Natural killer cell (primary cell): ENCODE measurements around the gene SF3A1. TPM values are rescaled to one million over a fixed set of nuclear protein-coding genes. Genes with fewer than 3 reads are reported as not detected.
A peak's percentile ranks its signal among the peaks of the same experiment; 100 is the strongest.

Source experiments
- ATAC-seq, 3 donors: fragments of 150-1000 bp in 2 of 3; fragments of 200-7000 bp in 1 of 3; cut with Tn5 transposase; 1 replicate in 1 of 3; 2 replicates in 2 of 3; pipeline ENCODE4 v1.10.0; 2021; ENCODE audit warnings: mild to moderate bottlenecking in 2 of 3, moderate library complexity in 2 of 3
- DNase-seq, 2 donors: peaks; one replicate each; pipeline versions ENCODE4 v3.0.0 to v3.0.0-alpha.2; 2013 to 2021; ENCODE audit warnings: mixed read lengths in 1 of 2
- H3K27ac ChIP-seq: one replicate; pipeline ENCODE4 v1.5.1; 2013; ENCODE audit warnings: mild to moderate bottlenecking, low read length
- H3K27me3 ChIP-seq: one replicate; pipeline ENCODE4 v1.6.1; 2013; ENCODE audit warnings: low read length; ENCODE audit not compliant: control insufficient read depth, insufficient read depth
- H3K36me3 ChIP-seq: one replicate; pipeline ENCODE4 v1.6.1; 2013; ENCODE audit warnings: low read length; ENCODE audit not compliant: control insufficient read depth, insufficient read depth
- H3K4me1 ChIP-seq: one replicate; pipeline ENCODE4 v1.6.1; 2013; ENCODE audit warnings: low read length; ENCODE audit not compliant: control insufficient read depth, insufficient read depth
- H3K4me3 ChIP-seq: one replicate; pipeline ENCODE4 v1.5.1; 2013; ENCODE audit warnings: low read length
- H3K9me3 ChIP-seq: one replicate; pipeline ENCODE4 v1.6.1; 2013; ENCODE audit warnings: low read length; ENCODE audit not compliant: control insufficient read depth, insufficient read depth
- H3K27ac Mint-ChIP-seq, 2 donors: one replicate each; pipeline ENCODE4 v1.8.0; 2022; ENCODE audit warnings: mild to moderate bottlenecking in 2 of 2, mixed read lengths in 2 of 2, moderate library complexity in 1 of 2
- H3K27me3 Mint-ChIP-seq, 2 donors: one replicate each; pipeline ENCODE4 v1.8.0; 2022; ENCODE audit warnings: low read depth in 2 of 2, mixed read lengths in 2 of 2
- H3K36me3 Mint-ChIP-seq: one replicate; pipeline ENCODE4 v1.8.0; 2022; ENCODE audit warnings: mixed read lengths
- H3K4me1 Mint-ChIP-seq, 2 donors: one replicate each; pipeline ENCODE4 v1.8.0; 2022; ENCODE audit warnings: mixed read lengths in 2 of 2
- H3K4me3 Mint-ChIP-seq: one replicate; pipeline ENCODE4 v1.8.0; 2022; ENCODE audit warnings: mild to moderate bottlenecking, moderate library complexity, mixed read lengths
- H3K9me3 Mint-ChIP-seq, 2 donors: one replicate each; pipeline ENCODE4 v1.8.0; 2022; ENCODE audit warnings: mixed read lengths in 2 of 2
- WGBS: methylation state at CpG from one replicate; pipeline ENCODE4 v1.1.7; 2013; ENCODE audit warnings: missing lambda C conversion rate; ENCODE audit not compliant: insufficient coverage; 5-methylcytosine and 5-hydroxymethylcytosine counted together
- intact Hi-C: fragments of 100-400 bp; cut with micrococcal nuclease; formaldehyde crosslinking; loops from one replicate; pipeline ENCODE4 v1.14.2; 2022
- total RNA-seq, 4 donors: library from RNA; stranded (reverse); fragments of 120-200 nt in 1 of 4; gene quantifications; one replicate each; pipeline versions ENCODE4 v1.2.3 to v1.2.4, GENCODE V29; 2013 to 2022
- TF ChIP-seq, protein P1 (sequence below): fragments of 200-600 bp; IDR thresholded peaks from one replicate; pipeline ENCODE4 v1.8.0; 2022; ENCODE audit warnings: antibody characterized with exemption

Gene SF3A1
- total RNA-seq, 3 donors from 2014 or later (not counting 1 experiment from before 2014, with no cell fraction given): 309 to 340 (median 319) TPM

DNA sequence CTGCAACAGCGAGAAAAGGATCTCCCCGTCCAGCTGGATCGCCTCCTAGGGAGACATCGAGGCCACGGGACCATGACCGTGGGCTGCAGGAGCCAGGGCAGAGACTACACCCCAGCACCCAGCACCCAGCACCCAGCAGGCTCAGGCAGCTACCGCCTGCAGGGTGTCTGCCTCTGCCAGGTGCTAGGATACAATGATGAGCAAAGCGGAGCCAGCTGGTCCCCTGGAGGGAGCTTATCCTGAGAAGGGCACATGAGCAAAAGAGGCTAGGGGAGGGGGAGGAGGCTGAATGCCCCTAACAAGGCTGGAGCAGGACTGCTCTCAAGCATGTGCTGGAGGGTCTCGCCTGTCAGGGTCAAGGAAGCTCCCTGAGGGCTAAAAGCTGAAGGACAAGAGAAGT lies 62.6 kb downstream of the SF3A1 start:
- Mint-ChIP-seq H3K9me3 (no peaks in the 10 kb centered on the region), H3K4me3 (no peak overlapping the region), H3K27ac (no peak overlapping the region), H3K36me3 (no peaks in the 10 kb centered on the region), H3K4me1 (peaks cover 9 to 21% of the 10 kb centered on the region in 2 donors), H3K27me3 (no peaks in the 10 kb centered on the region)
- no peak for ATAC-seq
- Histone ChIP-seq H3K27ac (no peak overlapping the region), H3K9me3 (no peaks in the 10 kb centered on the region), H3K27me3 (no peaks in the 10 kb centered on the region), H3K4me1 (peaks cover 18% of the 10 kb centered on the region), H3K4me3 (no peak overlapping the region), H3K36me3 (peaks cover 66% of the 10 kb centered on the region)
- TF ChIP-seq, protein P1, sequence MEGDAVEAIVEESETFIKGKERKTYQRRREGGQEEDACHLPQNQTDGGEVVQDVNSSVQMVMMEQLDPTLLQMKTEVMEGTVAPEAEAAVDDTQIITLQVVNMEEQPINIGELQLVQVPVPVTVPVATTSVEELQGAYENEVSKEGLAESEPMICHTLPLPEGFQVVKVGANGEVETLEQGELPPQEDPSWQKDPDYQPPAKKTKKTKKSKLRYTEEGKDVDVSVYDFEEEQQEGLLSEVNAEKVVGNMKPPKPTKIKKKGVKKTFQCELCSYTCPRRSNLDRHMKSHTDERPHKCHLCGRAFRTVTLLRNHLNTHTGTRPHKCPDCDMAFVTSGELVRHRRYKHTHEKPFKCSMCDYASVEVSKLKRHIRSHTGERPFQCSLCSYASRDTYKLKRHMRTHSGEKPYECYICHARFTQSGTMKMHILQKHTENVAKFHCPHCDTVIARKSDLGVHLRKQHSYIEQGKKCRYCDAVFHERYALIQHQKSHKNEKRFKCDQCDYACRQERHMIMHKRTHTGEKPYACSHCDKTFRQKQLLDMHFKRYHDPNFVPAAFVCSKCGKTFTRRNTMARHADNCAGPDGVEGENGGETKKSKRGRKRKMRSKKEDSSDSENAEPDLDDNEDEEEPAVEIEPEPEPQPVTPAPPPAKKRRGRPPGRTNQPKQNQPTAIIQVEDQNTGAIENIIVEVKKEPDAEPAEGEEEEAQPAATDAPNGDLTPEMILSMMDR: no peak
- intact Hi-C loops: no loop called here
- no peak for DNase-seq
- 95% methylated on average over 9 of the region's 9 CpGs for WGBS

DNA sequence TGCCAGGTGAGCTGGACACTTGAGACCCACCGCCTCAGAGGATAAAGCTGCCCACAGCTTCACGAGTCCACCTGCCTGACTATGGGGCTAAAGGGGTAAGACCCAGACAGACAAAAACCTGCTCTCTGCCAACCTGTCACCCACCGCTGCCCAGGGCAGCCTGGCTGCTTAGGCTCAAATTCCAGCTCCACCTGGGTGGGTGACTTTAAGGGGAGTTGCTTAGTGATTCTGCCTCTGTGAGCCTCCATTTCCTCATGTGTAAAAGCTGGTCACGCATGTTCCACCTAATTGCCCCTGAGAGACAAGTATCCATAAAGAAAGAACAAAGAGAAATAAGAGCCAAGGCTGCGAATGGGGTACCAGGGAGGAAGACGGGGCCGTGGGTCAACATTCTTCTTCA lies 63.7 kb downstream of the SF3A1 start:
- no peaks in the 10 kb centered on the region for H3K36me3 Mint-ChIP-seq
- peaks cover 14 to 28% of the 10 kb centered on the region in 2 donors for H3K4me1 Mint-ChIP-seq
- no peaks in the 10 kb centered on the region for H3K27me3 Mint-ChIP-seq
- H3K9me3 Mint-ChIP-seq: no peaks in the 10 kb centered on the region
- Histone ChIP-seq H3K4me1 (peaks cover 28% of the 10 kb centered on the region), H3K27me3 (no peaks in the 10 kb centered on the region), H3K9me3 (no peaks in the 10 kb centered on the region), H3K27ac (no peak overlapping the region), H3K4me3 (no peak overlapping the region), H3K36me3 (peaks cover 56% of the 10 kb centered on the region)
- no peak for ATAC-seq
- no peak for DNase-seq
- H3K4me3 Mint-ChIP-seq: no peak overlapping the region
- TF ChIP-seq, protein P1: no peak
- no peak overlapping the region for H3K27ac Mint-ChIP-seq
- intact Hi-C loops: no loop called here
- 97% methylated on average over 7 of the region's 7 CpGs for WGBS

DNA sequence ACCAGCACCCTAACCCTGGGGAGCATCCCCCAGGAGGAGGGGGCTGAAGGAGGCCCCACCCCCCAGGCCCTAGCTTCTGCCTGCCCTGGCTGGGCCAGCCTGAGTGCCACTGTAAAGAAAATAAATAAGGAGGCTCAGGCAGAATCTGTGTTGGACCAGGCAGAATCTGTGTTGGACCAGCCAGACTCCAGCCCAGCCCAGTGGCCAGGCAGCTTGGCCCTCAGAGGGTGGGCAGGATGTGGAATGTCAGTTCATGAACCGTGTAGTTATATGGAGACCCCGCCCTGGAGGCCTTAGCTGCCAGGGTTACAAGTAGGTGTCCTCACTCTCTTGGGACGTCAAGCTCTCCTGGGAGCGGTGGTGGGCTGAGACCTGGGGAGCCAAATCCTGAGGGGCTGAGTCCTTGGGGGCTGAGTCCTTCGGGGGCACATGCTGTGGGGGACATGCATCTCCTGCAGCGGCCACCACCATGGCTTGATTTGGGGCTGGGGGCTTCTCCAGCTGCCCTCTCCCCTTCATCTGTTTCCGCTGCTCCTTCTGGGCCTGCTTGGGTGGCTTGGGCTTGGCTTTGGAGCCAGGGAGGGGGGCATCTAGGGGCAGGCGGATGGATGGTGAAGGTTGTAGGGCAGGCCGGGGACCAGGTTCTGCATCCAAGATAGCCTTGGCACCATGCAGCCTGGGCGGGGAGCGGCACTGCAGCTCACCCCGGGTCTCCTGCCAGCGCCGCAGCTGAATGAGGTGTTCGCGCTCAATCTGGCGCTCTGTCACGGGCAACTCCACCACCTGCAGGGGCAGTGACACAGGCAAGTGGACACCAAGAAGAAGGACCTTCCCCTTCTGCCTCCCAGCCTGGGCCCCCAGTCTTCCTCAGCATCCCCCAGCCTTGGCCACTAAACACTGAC lies 64.4 kb downstream of the SF3A1 start:
- TF ChIP-seq, protein P1: no peak
- H3K27me3 Mint-ChIP-seq: no peaks in the 10 kb centered on the region
- Histone ChIP-seq H3K4me3 (no peak overlapping the region), H3K36me3 (peaks cover 50% of the 10 kb centered on the region), H3K9me3 (no peaks in the 10 kb centered on the region), H3K4me1 (peaks cover 34% of the 10 kb centered on the region), H3K27ac (no peak overlapping the region), H3K27me3 (no peaks in the 10 kb centered on the region)
- peaks cover 19 to 34% of the 10 kb centered on the region in 2 donors for H3K4me1 Mint-ChIP-seq
- peak overlapping the region in 1 of 2 donors; percentile 68 for H3K27ac Mint-ChIP-seq
- H3K36me3 Mint-ChIP-seq: no peaks in the 10 kb centered on the region
- no peak for ATAC-seq
- intact Hi-C loops: no loop called here
- WGBS: 91% methylated on average over 18 of the region's 18 CpGs
- DNase-seq: no peak
- H3K4me3 Mint-ChIP-seq: no peak overlapping the region
- H3K9me3 Mint-ChIP-seq: no peaks in the 10 kb centered on the region
